ENCODE measurements around the gene MAP4K3.

GRCh38 chr2:39375917-39376316, 61.2 kb downstream of the MAP4K3 start:
- TF ChIP-seq CTCF (IDR thresholded peaks at IDR 0.05), result no peak
- TF ChIP-seq EP300 (IDR thresholded peaks at IDR 0.05), result no peak
- no peak for TF ChIP-seq POLR2A (IDR thresholded peaks at IDR 0.05; ENCODE audit: low read depth)
- TF ChIP-seq POLR2AphosphoS5 (IDR thresholded peaks at IDR 0.05), result no peak

Data from esophagus muscularis mucosa (tissue), 4 donors.